D721Med (cell line): ENCODE measurements around the gene IGSF9.

Source experiments
- DNase-seq: peaks from one replicate; pipeline ENCODE4 v3.0.0; 2011; ENCODE audit warnings: low spot score; ENCODE audit not compliant: insufficient read length
- FAIRE-seq: peaks from 2 replicates; lab custom pipeline; 2011; peaks lifted over from hg19 to GRCh38; lab: Jason Lieb, UNC
- TF ChIP-seq, protein P1 (sequence below): IDR thresholded peaks from 2 replicates; pipeline ENCODE4 v1.5.1; 2012; ENCODE audit warnings: mild to moderate bottlenecking, control low read depth; ENCODE audit not compliant: insufficient read depth; ENCODE audit errors: missing control alignments

The IGSF9 gene

DNA sequence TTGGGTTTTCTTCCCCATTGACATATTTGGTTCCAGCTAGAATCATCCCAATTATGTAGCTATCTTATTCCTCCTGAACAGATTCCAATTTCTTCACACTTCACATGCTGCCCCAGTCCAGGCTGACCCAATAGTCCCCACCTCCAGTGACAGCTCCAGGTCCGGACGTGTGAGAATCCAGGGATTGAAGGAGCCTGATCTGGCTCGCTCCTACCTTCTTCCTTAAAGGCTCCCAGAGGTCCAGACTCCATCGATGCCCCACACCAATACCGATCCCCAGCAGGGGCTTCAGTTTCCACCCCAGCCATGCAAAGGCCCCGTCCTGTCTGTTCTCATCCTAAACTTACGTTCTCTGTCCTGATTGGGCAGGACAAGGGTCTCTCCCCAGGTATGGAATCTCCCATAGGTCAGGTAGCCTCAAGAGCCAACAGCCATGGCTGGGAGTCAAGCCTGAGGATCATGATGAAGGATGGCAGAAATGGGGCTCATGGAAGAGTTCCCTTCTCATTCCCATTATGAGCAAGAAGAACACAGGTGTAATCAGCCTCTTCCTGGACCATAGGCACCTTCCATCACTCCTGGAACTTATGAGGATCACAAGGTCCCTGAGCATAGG lies 29.0 kb upstream of the IGSF9 start:
- FAIRE-seq (no peak), DNase-seq (no peak)
- TF ChIP-seq, protein P1, sequence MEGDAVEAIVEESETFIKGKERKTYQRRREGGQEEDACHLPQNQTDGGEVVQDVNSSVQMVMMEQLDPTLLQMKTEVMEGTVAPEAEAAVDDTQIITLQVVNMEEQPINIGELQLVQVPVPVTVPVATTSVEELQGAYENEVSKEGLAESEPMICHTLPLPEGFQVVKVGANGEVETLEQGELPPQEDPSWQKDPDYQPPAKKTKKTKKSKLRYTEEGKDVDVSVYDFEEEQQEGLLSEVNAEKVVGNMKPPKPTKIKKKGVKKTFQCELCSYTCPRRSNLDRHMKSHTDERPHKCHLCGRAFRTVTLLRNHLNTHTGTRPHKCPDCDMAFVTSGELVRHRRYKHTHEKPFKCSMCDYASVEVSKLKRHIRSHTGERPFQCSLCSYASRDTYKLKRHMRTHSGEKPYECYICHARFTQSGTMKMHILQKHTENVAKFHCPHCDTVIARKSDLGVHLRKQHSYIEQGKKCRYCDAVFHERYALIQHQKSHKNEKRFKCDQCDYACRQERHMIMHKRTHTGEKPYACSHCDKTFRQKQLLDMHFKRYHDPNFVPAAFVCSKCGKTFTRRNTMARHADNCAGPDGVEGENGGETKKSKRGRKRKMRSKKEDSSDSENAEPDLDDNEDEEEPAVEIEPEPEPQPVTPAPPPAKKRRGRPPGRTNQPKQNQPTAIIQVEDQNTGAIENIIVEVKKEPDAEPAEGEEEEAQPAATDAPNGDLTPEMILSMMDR = no peak

DNA sequence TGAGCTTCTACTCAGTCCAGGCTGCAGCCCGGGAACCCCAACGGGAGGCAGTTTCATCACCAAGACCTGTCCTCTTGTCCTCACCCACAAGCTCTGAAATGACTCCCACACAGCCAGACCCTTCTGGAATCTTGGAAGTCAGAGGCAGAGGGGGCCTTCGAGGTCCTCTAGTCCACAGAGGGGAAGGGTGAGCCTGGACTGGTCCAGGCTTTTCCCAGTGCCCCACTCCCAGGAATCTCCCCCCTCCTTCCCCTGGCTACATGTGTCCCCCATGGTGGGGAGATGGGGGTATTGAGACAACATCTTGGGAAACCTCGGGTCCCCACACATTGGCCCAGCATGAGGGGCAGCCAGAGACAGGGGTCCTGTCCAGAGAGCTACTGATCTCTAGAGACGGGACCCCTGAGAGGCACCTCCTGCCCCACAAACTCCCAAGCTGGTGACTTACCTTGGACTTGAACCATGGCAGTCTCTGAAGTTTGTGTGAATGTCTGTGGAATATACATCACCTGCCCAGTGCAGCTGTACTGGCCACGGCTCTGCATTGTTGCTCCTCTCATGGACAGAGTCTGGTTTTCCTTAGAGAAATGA lies 28.0 kb upstream of the IGSF9 start:
- TF ChIP-seq, protein P1 = no peak
- FAIRE-seq = no peak
- no peak for DNase-seq

DNA sequence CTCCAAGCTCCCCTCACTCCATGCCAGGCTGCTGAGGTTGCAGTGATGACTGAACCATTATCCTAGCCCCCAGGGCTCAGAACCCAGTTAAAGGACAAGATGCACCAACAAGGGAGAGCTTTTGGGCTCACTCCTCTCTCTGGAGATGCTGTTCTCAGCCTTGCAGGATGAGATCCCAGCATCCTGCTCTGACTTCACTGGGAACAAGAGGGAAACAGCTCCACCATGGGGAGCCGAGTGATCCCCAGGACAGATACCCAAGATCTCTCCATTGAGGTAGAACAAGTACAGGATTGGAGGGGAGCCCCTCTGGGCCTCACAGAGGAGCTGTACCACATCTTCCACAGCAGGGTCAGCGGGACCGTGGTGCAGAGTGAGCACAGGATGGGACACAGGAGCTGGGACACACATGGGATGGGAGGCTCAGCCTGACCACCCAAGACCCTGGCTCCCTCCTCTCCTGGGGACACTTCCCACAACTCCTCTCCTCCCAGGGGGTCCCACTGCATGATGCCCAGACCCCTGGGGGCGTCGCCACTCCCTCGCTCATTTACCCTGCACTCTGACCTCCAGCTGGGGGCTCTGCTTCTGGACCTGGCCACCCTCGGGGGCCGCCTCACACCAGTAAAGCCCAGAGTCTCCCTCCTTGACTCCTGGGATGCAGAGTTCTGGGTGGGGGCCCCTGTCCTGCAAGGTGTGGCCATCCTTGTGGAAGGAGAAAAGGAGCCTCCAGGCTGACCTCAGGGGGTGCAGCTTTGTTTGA lies 27.2 kb upstream of the IGSF9 start:
- TF ChIP-seq, protein P1 = no peak
- FAIRE-seq (no peak), DNase-seq (no peak)

DNA sequence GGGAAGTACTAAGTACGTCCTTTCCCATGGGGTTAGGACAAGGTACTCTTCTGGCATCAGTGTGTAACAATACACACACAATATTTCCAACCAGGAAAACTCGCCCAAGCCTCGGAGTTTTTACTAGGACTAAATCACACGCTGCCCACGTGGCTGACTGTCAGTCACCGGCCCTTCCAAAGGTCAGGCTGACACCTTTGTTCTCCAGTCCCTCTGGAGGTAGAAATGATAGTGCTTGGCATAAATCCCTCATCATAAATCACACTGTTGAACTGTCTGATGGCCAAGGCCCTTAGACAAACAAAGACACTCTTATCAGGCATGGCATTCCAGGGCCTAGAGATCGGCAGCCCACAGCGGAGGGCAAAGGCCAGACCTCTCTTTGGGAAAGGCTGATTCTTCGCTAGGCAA lies 25.5 kb upstream of the IGSF9 start:
- DNase-seq = no peak
- no peak for FAIRE-seq
- TF ChIP-seq, protein P1 = no peak

DNA sequence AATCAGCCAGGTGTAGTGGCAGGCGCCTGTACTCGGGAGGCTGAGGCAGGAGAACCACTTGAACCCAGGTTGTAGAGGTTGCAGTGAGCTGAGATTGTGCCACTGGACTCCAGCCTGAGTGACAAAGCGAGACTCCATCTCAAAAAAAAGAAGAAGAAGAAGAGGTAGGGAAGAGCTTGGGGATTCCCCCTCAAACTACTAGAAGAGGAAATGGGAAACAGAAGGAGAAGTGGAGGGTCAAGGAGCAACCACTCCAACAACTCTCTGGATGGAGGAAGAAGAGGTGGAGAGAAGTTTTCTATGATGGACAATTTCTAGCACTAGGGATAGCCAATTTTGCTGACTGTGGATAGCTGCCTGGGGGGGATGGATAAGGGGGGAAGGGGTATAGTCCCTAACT lies 23.5 kb upstream of the IGSF9 start:
- TF ChIP-seq, protein P1 = no peak
- DNase-seq = no peak
- no peak for FAIRE-seq

DNA sequence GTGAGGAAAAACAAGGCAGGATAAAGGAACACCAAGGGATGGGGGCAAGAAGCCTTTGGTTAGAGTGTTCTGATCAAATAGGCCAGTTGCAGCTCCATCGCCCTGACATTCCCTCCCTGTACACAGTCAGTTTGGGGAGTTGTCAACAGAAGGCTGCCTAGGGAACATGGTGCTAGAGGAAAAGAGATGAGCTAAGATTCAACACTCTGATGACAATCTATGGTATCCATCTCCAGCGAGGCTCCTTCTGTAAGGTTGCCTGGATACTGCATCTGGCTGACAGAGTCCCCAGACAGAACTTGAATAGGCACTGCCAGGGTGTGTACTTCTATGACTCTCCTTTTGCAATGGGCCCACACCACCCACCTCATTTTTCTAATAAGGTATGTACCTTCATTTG lies 19.9 kb upstream of the IGSF9 start:
- DNase-seq (no peak), FAIRE-seq (no peak)
- TF ChIP-seq, protein P1 = no peak
